DND-41 (cell line): Measurements from ENCODE around the gene EIF5B.
"Not testable (repeated sequence)": the region's sequence is repeated elsewhere in the genome, so short reads cannot be mapped to it uniquely, and the experiment has no call there.

ENCODE experiments used
- ATAC-seq: fragments of 200-7000 bp; cut with Tn5 transposase; 3 replicates; pipeline ENCODE4 v1.9.1; 2021; ENCODE audit warnings: low read depth; ENCODE audit not compliant: insufficient read depth
- DNase-seq: peaks from one replicate; pipeline ENCODE4 v3.0.0-alpha.2; 2020
- H2AFZ ChIP-seq: 2 replicates; pipeline ENCODE4 v1.6.0; 2012; ENCODE audit warnings: low read depth, low read length
- H3K27ac ChIP-seq: 2 replicates; pipeline ENCODE4 v1.5.1; 2012; ENCODE audit warnings: low read length, inconsistent platforms
- H3K27me3 ChIP-seq: fragments of 200-600 bp; sonication (generic); 2 replicates; pipeline ENCODE4 v1.6.0; 2012; ENCODE audit warnings: low read length, mild to moderate bottlenecking, inconsistent platforms; ENCODE audit not compliant: insufficient read depth, poor library complexity
- H3K36me3 ChIP-seq: 2 replicates; pipeline ENCODE4 v1.5.1; 2012; ENCODE audit warnings: low read length, inconsistent platforms; ENCODE audit not compliant: insufficient read depth
- H3K4me1 ChIP-seq: 2 replicates; pipeline ENCODE4 v1.5.1; 2012; ENCODE audit warnings: mild to moderate bottlenecking, low read length; ENCODE audit not compliant: insufficient read depth
- H3K4me2 ChIP-seq: 2 replicates; pipeline ENCODE4 v1.6.0; 2012; ENCODE audit warnings: mild to moderate bottlenecking, moderate library complexity, low read length, inconsistent platforms; ENCODE audit not compliant: insufficient read depth
- H3K4me3 ChIP-seq, 2 experiments: fragments of 200-600 bp in 1 of 2; shearing (Covaris generic) in 1 of 2; 2 replicates each; pipeline ENCODE4 v1.5.1; 2012 to 2016; ENCODE audit warnings: inconsistent platforms in 2 of 2, low read length in 2 of 2, mild to moderate bottlenecking in 2 of 2, low read depth in 1 of 2, moderate library complexity in 1 of 2
- H3K79me2 ChIP-seq: 2 replicates; pipeline ENCODE4 v1.6.0; 2012; ENCODE audit warnings: low read length, inconsistent platforms; ENCODE audit not compliant: insufficient read depth
- H3K9ac ChIP-seq: 2 replicates; pipeline ENCODE4 v1.6.0; 2012; ENCODE audit warnings: low read depth, mild to moderate bottlenecking, inconsistent platforms, low read length, moderate library complexity
- H3K9me3 ChIP-seq: 2 replicates; pipeline ENCODE4 v1.5.1; 2012; ENCODE audit warnings: low read length, moderate library complexity, mild to moderate bottlenecking, inconsistent platforms; ENCODE audit not compliant: insufficient read depth, severe bottlenecking
- H4K20me1 ChIP-seq: 2 replicates; pipeline ENCODE4 v1.6.0; 2012; ENCODE audit warnings: low read length; ENCODE audit not compliant: insufficient read depth
- EZH2 ChIP-seq: IDR thresholded peaks from 3 replicates; pipeline ENCODE4 v1.6.1; 2012; ENCODE audit warnings: borderline replicate concordance, low read depth, mild to moderate bottlenecking, moderate library complexity, low read length, inconsistent platforms; ENCODE audit not compliant: severe bottlenecking
- TF ChIP-seq, protein P1 (sequence below): IDR thresholded peaks from 2 replicates; pipeline ENCODE4 v1.5.1; 2012; ENCODE audit warnings: borderline replicate concordance, low read length, moderate library complexity, mild to moderate bottlenecking; ENCODE audit not compliant: poor library complexity, severe bottlenecking; ENCODE audit errors: extremely low read depth

Gene EIF5B

DNA sequence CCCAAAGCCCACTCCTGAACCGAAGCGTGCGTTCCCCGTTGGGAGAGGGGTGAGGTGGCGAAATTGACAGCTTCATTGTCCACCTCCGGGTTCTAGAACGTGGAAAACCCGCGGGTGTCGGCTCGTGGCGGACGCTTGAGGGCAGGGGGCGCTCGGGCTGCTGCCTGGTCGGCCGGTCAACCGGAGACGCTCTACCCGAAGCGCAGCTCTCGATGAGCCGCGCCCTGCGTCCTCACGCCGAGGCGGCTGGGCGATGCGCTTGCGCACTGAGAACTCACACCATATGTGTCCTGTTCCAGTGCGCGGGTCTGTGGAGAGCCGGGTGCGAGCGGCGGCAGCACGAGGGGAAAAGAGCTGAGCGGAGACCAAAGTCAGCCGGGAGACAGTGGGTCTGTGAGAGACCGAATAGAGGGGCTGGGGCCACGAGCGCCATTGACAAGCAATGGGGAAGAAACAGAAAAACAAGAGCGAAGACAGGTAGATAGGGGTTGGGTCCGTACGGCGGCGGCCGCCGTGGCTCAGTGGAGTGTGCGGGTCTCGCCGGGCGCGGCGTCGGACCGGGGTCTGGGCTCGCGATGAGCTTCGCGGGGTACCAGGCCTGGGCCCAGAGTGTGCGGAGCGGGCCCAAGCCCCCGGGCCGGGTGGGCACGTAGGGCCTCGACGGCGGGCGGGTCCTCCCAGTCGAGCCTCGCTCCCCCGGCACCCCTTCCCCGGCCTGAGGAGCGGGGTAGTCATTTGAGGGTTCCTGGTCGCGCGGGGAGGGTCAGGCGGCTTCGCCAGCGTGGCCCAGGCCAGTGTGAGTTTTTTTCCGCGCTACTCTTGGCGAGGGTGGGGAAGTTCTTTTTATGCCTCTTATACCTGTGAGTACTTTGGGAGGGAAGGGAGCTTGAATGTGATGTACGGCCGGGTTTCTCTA lies at the start of gene EIF5B:
EIF5B (plus strand) TSS at position 277 of the 916 bp plus-strand sequence; CDS start at position 443, 166 bp downstream.
- TF ChIP-seq, protein P1, sequence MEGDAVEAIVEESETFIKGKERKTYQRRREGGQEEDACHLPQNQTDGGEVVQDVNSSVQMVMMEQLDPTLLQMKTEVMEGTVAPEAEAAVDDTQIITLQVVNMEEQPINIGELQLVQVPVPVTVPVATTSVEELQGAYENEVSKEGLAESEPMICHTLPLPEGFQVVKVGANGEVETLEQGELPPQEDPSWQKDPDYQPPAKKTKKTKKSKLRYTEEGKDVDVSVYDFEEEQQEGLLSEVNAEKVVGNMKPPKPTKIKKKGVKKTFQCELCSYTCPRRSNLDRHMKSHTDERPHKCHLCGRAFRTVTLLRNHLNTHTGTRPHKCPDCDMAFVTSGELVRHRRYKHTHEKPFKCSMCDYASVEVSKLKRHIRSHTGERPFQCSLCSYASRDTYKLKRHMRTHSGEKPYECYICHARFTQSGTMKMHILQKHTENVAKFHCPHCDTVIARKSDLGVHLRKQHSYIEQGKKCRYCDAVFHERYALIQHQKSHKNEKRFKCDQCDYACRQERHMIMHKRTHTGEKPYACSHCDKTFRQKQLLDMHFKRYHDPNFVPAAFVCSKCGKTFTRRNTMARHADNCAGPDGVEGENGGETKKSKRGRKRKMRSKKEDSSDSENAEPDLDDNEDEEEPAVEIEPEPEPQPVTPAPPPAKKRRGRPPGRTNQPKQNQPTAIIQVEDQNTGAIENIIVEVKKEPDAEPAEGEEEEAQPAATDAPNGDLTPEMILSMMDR = peak; percentile 79
- TF ChIP-seq EZH2 = no peak
- H3K36me3 ChIP-seq = peaks cover 19% of the 10 kb centered on the region
- H4K20me1 ChIP-seq = peaks cover 37% of the 10 kb centered on the region; the same call in 1 of the 2 replicates
- ATAC-seq (peak; percentile 84), DNase-seq (peak; percentile 94)
- H2AFZ ChIP-seq = peak within 1 kb of the TSS; percentile 95
- H3K27ac ChIP-seq = peak within 1 kb of the TSS; percentile 95
- H3K9ac ChIP-seq = peak within 1 kb of the TSS; percentile 76
- peak within 1 kb of the TSS; percentile 87 for H3K4me2 ChIP-seq
- H3K27me3 ChIP-seq = no peaks in the 10 kb centered on the region
- H3K79me2 ChIP-seq = peaks cover 88% of the 10 kb centered on the region
- peak within 1 kb of the TSS; percentile 79 to 88 for H3K4me3 ChIP-seq
- H3K9me3 ChIP-seq = no peaks in the 10 kb centered on the region
- peaks cover 44% of the 10 kb centered on the region for H3K4me1 ChIP-seq

DNA sequence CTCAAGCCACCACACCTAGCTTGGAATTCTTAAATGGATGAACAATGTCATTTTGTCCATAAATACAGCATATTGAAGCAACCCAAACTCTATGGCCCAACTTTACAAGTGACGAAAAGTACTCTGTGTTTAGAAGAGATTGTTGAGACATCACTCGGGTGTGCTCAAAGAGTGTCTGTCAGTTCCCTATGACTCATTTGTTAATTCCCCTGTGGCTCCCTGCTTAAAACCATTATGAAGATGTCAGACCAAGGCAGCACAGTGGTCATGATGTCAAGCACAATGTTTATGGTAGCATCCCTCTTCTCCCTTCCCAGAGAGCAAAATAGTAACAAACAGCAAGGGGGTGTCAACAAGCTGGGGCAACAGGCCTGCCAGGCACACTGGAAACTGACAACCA lies 39.2 kb upstream of the EIF5B start:
- Histone ChIP-seq H3K9me3 (no peaks in the 10 kb centered on the region), H3K79me2 (no peaks in the 10 kb centered on the region), H3K4me3 (no peak overlapping the region), H3K4me1 (no peaks in the 10 kb centered on the region), H2AFZ (no peak overlapping the region), H3K27ac (no peak overlapping the region), H3K36me3 (peaks cover 10% of the 10 kb centered on the region; the same call in 1 of the 2 replicates), H3K27me3 (no peaks in the 10 kb centered on the region), H3K9ac (no peak overlapping the region), H3K4me2 (no peak overlapping the region), H4K20me1 (no peaks in the 10 kb centered on the region)
- DNase-seq (no peak), ATAC-seq (no peak)
- no peak for TF ChIP-seq EZH2
- TF ChIP-seq, protein P1 = no peak

DNA sequence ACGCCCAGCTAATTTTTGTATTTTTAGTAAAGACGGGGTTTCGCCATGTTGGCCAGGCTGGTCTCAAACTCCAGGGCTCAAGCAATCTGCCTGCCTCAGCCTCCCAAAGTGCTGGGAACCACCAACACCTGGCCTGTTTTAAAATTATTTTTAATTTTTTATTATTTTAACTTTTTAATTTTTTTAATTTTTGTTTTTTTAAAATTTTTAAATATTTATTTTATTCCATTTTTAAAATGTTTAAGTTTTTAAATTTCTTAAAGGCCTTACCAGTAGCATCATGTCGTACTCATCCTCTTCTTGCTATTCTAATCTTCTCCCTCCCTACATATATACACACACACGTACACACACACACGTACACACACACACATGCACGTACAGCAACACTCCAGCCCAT lies 37.6 kb upstream of the EIF5B start:
- TF ChIP-seq, protein P1 = no peak
- TF ChIP-seq EZH2 = no peak
- Histone ChIP-seq H3K4me2 (no peak overlapping the region), H3K9me3 (no peaks in the 10 kb centered on the region), H3K4me1 (no peaks in the 10 kb centered on the region), H3K27ac (no peak overlapping the region), H2AFZ (no peak overlapping the region), H3K36me3 (peaks cover 21% of the 10 kb centered on the region; the same call in 1 of the 2 replicates), H3K9ac (no peak overlapping the region), H3K27me3 (no peaks in the 10 kb centered on the region), H4K20me1 (no peaks in the 10 kb centered on the region), H3K79me2 (no peaks in the 10 kb centered on the region), H3K4me3 (no peak overlapping the region)
- ATAC-seq = no peak
- DNase-seq = no peak

GRCh38 chr2:99301097-99301496 lies 36.1 kb upstream of the EIF5B start, which contains the start of gene LYG1:
Gene LYG1 (minus strand): TSS chr2:99301197. CDS start chr2:99295670, 5,527 bp downstream.
- H3K36me3 ChIP-seq = peaks cover 22% of the 10 kb centered on the region; the same call in 1 of the 2 replicates

More at GRCh38 chr2:99301097-99301496, 36.1 kb upstream of the EIF5B start, which contains the start of gene LYG1:
- not testable (repeated sequence) for H3K4me1 ChIP-seq, H2AFZ ChIP-seq, H3K9me3 ChIP-seq, H3K27me3 ChIP-seq, H3K27ac ChIP-seq, DNase-seq, H3K4me3 ChIP-seq, H3K4me2 ChIP-seq, H4K20me1 ChIP-seq, ATAC-seq, H3K79me2 ChIP-seq, H3K9ac ChIP-seq
